Measurements from ENCODE around the gene FBXO4.

FBXO4 gene, protein sequence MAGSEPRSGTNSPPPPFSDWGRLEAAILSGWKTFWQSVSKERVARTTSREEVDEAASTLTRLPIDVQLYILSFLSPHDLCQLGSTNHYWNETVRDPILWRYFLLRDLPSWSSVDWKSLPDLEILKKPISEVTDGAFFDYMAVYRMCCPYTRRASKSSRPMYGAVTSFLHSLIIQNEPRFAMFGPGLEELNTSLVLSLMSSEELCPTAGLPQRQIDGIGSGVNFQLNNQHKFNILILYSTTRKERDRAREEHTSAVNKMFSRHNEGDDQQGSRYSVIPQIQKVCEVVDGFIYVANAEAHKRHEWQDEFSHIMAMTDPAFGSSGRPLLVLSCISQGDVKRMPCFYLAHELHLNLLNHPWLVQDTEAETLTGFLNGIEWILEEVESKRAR

DNA sequence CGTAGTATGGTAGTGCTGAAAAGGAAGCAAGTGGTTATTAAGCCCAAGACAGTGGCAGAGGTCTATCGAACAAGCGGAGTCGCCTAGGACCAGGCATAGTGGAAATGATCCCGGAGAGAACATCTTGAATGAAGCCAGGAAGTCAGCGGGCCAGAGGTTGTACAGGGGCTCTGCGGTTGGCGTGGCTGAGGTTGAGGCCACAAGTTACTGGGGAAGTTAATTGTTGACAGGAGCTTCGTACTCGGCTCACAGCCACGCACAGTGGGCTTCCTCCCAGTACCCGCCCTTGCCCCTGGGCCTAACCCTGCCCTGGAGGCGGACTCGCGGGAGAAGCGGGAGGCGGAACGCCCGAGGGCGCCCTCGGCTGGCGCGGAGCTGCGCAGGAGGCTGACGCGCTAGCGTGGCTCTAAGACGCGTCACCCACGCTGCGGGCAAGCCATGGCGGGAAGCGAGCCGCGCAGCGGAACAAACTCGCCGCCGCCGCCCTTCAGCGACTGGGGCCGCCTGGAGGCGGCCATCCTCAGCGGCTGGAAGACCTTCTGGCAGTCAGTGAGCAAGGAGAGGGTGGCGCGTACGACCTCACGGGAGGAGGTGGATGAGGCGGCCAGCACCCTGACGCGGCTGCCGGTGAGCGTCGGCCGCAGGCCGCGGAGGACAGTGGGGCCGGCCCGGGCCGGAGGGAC lies at the start of gene FBXO4:
Gene FBXO4 (plus strand): TSS at position 410 of the 683 bp plus-strand sequence. CDS start 29 bp downstream, at position 439.
- peak; percentile 88 to 90 for DNase-seq

DNA sequence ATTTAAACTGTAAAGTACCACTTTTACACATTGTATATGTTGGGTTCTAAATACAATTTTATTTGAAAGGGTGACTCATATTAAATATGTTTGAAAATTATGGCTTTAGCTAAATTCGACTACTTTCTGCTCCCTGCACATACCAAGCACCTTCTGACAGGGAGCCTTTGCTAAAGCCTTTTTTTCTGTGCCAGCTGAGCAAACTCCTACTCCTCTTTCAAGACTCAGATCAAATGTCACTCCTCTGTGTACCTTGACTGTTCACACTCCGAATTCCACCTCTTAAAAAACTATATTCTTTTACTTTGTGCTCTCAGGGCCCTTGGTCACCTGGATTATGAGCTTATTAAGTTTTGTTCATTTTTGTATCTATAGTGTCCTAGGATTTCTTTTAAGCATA lies 48.4 kb upstream of the FBXO4 start:
- DNase-seq, result no peak

DNA sequence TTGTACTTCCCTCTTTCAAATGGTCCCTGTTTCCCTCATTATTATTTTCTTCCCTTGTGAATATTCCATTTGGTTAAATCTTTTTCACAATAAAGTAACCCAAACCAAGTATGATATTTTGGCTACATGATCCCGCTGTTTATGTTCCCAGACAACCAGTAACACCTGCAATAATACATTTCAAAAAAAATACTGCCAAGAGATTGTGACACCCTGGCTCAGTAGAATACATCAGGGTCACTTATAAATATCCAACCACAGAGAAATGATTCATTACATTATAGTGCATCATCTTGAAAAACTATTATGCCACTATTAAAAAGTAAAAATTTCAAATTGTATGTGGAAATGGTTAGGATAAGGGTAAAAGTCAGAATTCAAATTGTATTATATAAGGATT lies 47.7 kb upstream of the FBXO4 start:
- no peak for DNase-seq

DNA sequence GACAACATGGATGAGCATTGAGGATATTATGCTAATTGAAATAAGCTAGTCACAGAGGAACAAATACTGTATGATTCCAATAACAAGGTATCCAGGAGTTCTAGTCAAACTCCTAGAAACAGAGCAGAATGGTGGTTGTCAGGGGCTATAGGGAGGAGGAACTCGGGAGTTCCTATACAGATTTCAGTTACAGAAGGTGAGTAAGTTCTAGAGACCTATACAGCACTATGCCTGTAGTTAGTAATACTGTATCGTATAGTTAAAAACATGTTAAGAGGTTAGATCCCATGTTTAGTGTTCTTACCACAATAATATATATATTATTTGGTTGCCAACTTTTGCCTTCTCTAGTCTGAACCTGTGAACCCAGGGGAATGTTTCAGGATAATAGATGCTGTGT lies 46.9 kb upstream of the FBXO4 start:
- DNase-seq, result no peak

DNA sequence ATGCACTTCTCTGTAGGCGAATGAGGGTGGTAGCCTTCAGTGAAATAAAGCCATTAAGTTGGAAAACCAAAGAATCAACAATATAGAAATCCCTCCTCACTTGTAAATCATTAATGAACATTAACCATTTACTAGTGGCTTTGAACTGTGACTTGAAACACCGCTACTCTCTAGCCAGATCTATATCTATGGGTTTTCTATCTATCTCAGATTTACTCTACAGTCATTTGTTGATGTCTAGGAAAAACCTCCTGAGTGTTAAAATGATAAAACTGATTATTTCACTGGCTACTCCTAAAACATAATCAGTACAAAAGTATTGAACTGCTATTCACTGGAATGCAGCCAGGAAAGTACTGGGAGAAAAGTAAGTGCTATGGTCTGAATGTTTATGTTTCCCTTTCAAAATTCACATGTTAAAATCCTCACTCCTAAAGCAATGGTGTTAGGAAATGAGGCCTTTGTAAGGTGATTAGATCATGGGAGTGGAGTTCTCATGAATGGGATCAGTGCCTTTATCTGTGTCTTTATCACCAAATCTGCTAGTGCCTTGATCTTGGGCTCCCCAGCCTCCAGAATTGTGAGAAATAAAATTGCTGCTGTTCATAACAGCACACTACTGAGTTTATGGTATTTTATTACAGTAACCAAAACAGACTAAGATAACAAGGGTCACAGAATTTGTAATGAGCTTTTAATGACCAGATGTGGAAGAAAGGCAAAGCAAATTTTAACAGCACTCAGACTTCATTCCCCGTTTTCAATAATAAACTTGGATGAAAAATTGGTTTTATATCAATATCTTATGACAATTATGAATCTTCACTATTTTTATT lies 46.2 kb upstream of the FBXO4 start:
- no peak for DNase-seq

DNA sequence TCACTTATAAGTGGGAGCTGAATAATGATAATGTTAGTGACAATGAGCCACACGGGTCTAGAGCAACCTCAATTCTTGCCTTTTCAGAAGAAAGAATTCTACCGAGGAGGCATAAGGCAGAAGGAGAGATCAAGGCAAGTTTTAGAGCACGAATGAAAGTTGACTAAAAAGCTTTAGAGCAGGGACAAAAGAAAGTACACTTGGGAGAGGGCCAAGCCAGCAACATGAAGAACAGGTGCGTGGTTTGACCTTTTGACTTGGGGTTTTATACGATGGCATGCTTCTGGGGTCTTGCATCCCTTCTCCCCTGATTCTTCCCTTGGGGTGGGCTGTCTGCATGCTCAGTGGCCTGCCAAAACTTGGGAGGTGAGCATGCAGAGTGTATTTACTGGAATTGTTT lies 42.3 kb upstream of the FBXO4 start:
- no peak for DNase-seq

DNA sequence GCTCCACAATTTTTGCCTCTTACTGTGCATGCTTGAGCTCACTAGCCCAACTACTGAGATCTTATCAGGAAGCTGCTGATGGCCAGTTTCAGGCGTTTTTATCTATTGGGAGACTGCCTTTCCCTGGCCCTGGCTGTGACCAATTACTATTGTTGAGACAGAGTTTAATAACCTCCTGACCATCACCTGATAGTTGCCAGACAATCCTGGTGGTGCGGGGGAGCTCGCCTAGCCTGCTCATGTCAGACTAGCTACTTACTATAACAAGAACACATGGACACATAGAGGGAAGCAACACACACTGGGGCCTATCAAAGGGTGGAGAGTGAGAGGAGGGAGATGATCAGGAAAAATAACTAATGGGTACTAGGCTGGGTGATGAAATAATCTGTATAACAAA lies 41.8 kb upstream of the FBXO4 start:
- DNase-seq, result no peak

DNA sequence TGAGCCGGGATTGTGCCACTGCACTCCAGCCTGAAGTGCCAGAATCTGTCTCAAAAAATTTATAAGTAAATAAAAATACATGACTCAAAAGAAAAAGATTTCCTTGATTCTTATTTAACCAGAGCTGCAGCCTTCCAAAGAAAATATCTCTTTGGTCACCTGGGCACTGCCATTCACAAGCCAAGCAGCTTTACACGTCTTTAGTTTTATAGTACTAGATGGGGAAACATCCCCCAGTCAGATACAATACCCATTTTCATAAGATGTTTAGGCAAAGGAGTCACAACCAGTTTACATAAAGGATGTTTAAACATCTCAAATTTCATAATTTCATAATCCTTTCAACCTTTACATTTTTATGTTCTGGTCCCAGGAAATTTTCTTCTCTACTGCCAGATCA lies 41.1 kb upstream of the FBXO4 start:
- no peak for DNase-seq

DNA sequence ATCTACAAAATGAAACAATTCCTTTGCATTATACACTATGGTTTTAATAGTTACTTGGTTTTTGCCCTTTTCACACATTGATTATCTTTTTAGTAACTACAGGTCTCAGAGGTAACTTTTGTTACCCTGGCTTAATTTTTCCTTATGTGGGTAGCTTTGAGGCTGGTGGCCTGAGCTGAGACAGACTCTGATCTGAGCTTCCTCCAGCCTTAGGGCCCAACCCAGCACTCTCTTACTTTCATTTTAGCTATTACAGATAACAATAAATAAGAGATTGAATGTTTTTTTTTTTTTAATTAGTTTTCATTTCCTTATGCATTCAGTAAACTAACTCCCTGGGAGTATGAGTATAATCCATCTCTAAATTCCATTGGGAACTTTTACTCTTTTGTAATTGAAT lies 39.8 kb upstream of the FBXO4 start:
- DNase-seq, result no peak

DNA sequence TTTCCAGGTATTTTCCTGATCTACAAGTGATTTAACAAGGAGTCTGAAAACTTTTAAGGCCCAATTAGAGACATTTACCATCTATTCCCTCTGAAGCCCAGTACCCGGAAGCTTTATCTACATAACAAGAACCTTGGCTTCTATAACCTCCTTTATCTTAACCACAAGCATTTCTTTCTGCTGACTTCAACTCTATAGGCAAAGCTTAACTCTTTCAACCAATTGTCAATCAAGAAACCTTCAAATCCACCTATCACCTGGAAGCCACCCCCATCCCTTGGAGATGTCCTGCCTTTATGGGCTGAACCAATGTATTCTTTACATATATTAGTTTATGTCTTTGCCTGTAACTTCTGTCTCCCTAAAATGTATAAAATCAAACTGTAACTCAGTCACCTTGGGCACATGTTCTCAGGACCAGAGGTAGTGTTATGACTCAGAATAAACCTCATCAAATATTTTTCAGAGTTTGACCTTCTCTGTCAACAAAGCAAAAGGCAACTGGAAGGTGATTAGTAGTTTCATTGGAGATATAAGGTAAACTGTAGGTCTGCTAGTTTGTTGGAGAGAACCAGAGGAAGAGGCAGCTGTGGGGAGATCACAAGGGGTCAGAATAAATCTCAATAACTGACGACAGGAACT lies 33.9 kb upstream of the FBXO4 start:
- DNase-seq, result no peak

DNA sequence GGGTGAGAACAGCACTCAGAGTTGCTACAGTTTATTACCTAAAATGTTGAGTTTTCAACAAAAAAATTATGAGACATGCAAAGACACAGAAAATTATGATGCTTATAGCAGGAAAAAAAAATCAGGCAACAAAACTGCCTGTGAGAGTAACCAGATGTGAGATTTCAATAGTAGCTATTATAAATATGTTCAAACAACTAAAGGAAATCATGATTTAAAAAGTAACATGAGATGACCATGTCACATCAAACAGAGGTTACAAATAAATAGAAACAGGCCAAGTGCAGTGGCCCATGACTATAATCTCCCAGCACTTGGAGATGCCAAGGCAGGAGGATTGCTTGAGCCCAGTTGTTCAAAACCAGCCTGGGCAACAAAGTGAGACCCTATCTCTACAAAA lies 33.0 kb upstream of the FBXO4 start:
- no peak for DNase-seq

DNA sequence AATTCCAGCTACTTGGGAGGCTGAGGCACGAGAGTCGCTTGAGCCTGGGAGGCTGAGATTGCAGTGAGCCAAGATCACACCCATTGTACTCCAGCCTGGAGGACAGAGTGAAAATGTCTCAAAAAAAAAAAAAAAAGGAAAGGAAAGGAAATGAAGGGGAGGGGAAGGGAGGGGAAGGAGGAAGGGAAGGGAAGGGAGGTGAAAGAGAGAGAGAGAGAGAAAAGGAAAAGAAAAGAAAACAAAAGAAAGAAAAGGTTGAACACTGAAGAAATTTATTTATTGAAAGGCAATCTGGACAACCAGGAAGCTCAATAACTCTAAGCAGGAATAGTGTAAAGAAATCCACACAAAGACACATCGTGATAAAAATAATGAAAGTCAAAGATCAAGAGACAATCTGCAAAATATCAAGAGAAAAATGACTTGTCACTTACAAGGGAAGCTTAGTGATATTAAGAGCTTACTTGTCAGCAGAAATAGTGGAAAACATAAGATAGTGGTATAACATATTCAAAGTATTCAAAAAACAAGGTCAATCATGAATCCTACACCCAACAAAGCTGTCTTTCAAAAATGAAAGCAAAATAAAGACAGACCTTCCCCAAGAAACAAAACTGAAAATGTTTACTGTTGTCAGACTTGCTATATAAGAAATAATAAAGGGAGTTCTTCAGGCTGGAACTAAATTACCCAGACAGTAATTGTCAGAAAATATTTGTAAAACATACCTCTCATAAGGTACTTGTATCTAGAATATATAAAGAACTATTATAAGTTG lies 31.8 kb upstream of the FBXO4 start:
- no peak for DNase-seq

DNA sequence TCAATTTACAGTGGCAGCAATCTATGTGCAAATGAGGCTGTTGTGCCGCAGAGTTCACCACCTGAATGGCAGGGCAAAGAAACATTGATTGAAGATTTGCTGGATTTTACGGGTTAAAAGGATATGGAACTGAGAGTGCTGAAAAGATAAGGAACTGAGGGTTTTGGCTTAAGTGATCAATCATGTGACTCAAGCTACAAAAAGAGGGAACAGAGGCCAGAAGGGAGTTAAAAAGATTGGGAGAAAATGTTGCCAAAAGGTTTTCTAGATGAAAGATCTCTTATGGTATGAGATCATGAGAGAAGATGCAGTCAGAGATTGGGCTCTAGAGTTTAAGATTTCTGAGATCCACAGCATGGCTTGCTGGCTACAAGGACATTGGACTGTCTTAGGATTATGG lies 28.9 kb upstream of the FBXO4 start:
- no peak for DNase-seq

DNA sequence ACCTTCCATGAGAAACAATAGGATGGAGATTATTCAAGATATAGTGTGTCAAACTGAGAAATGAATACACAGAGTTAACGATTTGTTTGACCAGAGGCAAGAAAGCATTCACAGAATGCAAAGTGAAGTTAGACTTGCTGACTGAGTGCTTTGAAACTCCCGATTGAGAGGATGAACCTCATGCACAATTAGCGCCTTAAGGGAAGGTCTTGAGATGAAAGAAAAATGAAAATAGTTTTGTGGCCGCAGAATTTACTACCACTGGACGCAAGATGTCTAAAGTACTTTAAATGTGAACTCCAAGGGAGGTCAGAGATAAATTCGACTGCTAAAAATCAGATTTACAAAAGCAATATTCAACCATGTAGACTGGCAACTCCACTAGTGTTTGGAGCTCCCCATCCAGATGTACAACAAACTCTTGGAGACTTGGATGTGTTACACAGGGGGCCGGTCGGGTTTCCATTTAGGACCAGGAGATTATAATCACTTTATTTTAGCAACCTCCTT lies 21.6 kb upstream of the FBXO4 start:
- no peak for DNase-seq

DNA sequence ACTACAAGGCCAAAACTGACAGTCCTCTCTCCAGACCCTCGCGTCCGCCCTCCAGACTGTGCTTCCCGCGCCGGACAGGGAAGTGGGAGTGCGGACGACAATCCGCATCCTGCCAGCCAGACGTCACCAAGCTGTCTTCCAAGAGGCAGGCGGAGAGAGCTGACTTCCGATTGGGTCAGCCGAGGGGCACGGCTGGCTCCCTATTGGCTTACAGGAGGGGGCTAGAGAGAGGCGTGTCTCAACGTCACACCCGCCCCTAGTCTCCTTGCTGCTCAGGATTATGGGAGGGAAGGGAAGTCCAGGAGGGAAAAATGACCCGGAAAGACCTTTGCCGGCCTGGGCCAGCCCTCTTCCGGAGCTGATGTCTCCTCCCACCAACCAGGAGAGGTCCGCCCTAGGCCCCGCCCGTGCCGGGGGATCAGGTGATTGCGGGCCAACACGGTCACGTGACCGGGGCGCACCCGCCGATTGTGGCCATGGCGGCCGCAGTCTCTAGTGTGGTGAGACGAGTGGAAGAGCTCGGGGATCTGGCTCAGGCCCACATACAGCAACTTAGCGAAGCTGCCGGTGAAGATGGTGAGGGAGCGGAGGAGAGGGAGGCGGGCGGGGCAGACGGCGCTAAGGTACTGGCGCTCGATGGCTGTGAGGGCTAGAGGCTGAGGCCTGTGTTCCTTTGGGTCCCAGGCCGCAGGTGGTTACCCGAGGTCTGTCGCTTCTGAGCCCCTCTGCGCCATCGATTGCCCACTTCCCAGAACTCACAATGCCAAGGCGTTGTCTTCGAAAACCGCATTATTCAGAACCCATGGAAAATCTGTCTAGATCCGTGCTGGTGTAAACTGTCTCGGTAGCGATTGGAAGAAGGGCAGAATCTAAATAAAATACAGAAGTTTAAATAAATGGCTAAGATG lies 20.9 kb upstream of the FBXO4 start, which contains the start of gene RIMOC1:
Gene RIMOC1 (plus strand): TSS at position 453 of the 908 bp plus-strand sequence. CDS start 24 bp downstream, at position 477.
- DNase-seq, result peak; percentile 100

DNA sequence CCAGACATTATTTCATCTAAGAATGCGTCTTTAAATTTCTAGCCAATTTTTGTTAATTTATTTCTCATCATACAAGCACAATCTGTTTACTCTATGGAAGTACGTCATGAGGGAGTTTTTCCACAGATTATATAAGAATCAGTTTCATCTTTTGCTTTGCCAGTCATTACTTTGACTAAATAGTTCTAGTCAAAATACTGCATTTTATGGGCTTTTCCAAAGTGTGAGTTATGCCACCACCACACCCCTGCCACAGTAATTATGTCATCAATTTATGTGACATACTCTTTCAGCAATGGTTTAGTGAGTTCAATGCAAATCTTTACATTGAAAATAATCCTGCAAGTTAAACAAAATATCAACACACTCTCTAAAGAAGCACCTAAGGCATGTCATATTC lies 18.9 kb upstream of the FBXO4 start:
- no peak for DNase-seq

DNA sequence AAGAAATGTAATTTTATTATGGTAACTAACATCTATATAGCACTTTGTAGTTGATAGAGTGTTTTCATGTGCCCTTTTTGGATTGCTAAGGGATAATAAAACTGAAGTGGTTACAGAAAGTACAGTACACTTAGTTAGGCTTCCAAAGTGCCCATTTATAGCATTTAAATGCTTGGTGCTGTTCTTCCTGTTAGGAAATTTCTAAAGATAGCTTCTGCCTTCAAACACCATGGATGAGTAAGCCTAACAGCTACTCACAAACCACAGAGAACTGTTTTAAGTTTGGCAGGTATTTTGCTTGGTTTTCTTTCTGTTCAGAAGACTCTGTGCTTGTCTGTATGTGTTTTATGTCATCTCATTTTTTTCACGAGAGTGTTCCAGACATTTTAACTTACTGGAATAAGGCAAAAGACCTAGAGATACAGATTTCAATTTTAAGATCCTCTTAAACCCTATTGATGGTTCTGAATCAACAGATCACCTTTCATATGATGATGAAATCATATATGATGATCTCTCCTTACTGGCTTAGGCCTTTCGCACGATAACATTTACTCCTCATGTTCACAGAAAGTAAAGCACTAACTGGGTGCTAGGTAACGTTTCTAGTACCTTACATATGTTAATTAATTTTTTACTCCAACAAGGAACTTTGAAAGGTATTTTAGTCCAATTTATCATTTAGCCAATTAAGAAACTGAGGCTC lies 16.6 kb upstream of the FBXO4 start:
- DNase-seq, result no peak

DNA sequence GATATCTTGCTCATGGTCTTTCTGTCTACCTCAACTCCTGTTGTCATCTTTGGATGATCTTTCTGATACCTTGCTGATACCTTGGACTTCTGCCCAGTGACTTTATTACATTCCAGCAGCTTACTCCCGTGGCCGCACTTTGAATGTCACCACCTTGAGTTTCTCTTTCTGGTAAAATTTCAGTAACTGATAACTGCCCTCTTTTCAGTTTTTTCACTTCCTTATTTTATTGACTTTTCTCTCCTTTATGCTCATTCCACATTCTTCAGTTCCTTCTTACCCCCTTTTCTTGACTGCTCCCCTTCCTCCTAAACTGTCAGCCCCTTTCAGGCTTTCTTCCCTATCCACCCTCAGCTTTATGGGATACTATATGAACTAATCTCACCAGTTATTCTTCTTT lies 7.0 kb upstream of the FBXO4 start:
- DNase-seq, result no peak

DNA sequence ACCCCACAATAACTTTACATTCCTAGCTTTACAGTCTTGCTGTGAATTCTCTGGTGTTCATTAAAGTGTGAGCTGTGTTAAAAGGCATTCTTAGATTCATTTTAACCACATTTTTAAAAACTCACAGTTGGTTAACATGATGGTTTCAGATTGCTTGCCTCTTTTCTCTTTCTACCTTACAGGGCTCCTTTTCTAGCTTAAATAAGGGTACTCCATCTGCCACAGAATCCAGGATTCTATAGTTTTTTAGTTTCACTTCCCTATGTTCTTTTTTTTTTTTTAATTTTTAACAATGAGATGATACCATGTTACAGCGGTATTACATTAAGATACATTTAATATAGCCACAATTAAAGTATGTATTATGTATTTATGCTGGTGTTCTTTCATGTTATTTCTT lies 3.9 kb upstream of the FBXO4 start:
- no peak for DNase-seq

DNA sequence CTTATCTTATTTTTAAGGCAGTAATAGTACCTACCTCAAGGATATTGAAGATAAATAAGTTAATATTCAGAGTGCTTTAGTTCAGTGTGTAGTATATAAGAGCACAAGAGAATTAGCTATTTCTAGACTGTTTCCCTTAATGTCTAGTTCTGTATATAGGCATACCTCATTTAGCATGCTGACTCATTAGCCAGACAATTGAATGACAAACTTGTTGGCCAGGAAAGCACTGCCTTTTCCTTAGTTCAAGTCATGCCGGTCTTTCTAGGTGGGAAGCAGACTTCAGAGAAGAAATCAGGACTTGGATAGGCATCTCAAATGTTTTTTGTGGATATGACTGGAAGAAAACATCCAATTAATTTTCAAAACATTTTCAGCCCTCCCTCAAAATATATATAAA lies 3.2 kb upstream of the FBXO4 start:
- no peak for DNase-seq

Data from NCI-H2081 (cell line).